LHCN-M2 (cell line): ENCODE results near the gene TAPBP. TPM values are rescaled to one million over a fixed set of nuclear protein-coding genes. Genes with fewer than 3 reads are reported as not detected.
"Not testable (repeated sequence)": the region's sequence is repeated elsewhere in the genome, so short reads cannot be mapped to it uniquely, and the experiment has no call there.

Experiments
- DNase-seq: peaks from one replicate; pipeline ENCODE4 v3.0.0-alpha.2; 2012; ENCODE audit warnings: low read depth
- total RNA-seq: library from RNA; depleted of rRNA; stranded (reverse); fragments of >200 nt; gene quantifications from 2 replicates; pipeline ENCODE4 v1.2.3, GENCODE V29; 2014

Gene TAPBP
- total RNA-seq, 1 experiment from 2014 or later, result 57.9 TPM

- no peak for DNase-seq
These were observed 17.0 kb downstream of the TAPBP start for GRCh38 chr6:33296797-33297405.

GRCh38 chr6:33295621-33296369, 18.1 kb downstream of the TAPBP start:
- no peak for DNase-seq

- no peak for DNase-seq
These were observed 19.6 kb downstream of the TAPBP start for GRCh38 chr6:33294086-33294823.

- no peak for DNase-seq
These were observed 20.7 kb downstream of the TAPBP start for GRCh38 chr6:33292996-33293682.

GRCh38 chr6:33290459-33290858, 23.4 kb downstream of the TAPBP start:
- DNase-seq, result no peak

GRCh38 chr6:33289784-33290315, 24.0 kb downstream of the TAPBP start:
- DNase-seq, result no peak

- DNase-seq, result peak; percentile 88
These were observed 24.7 kb downstream of the TAPBP start, which contains the start of the genes PFDN6 and WDR46 for GRCh38 chr6:33288921-33289783. Gene PFDN6 (plus strand): TSS chr6:33289601. CDS start chr6:33289857, 256 bp downstream. Gene WDR46 (minus strand): TSS chr6:33289239. CDS start chr6:33289170, 69 bp downstream.

- DNase-seq, result no peak
These were observed 25.5 kb downstream of the TAPBP start for GRCh38 chr6:33288141-33288920.

- no peak for DNase-seq
These were observed 26.6 kb downstream of the TAPBP start for GRCh38 chr6:33286946-33287914.

- DNase-seq, result not testable (repeated sequence)
These were observed 28.7 kb downstream of the TAPBP start for GRCh38 chr6:33285214-33285613.

- no peak for DNase-seq
These were observed 33.3 kb downstream of the TAPBP start for GRCh38 chr6:33280539-33280938.

GRCh38 chr6:33279971-33280511, 33.8 kb downstream of the TAPBP start:
- peak; percentile 62 for DNase-seq

GRCh38 chr6:33279257-33279695, 34.6 kb downstream of the TAPBP start:
- DNase-seq, result no peak

GRCh38 chr6:33278810-33279209, 35.1 kb downstream of the TAPBP start:
- DNase-seq, result no peak

GRCh38 chr6:33278392-33278741, 35.5 kb downstream of the TAPBP start:
- no peak for DNase-seq

- no peak for DNase-seq
These were observed 36.1 kb downstream of the TAPBP start for GRCh38 chr6:33277663-33278391.

GRCh38 chr6:33276864-33277662, 36.8 kb downstream of the TAPBP start, which contains the start of gene B3GALT4:
Gene B3GALT4 (plus strand): TSS chr6:33277123. CDS start chr6:33277420, 297 bp downstream.
- DNase-seq, result peak; percentile 36
